IMR-90 (cell line): ENCODE measurements around the gene EXOC3L4. TPM values are rescaled to one million over a fixed set of nuclear protein-coding genes. Genes with fewer than 3 reads are reported as not detected.
"Not testable (repeated sequence)": the region's sequence is repeated elsewhere in the genome, so short reads cannot be mapped to it uniquely, and the experiment has no call there.

Experiments used
- ATAC-seq: fragments of 200-7000 bp; cut with Tn5 transposase; 2 replicates; pipeline ENCODE4 v1.9.1; 2020; ENCODE audit warnings: low read depth, mild to moderate bottlenecking, moderate library complexity
- BruUV-seq: library from RNA; stranded (reverse); fragments of 400-500 nt; replicated peaks from 2 replicates; lab custom pipeline; 2021; lab: Mats Ljungman, UMichigan
- CTCF ChIA-PET: fragments of 300-600 bp; formaldehyde crosslinking; extraction: SDS; loops from one replicate; lab custom pipeline; 2021; ENCODE audit warnings: antibody characterized with exemption; lab: Yijun Ruan, JAX
- POLR2A ChIA-PET: fragments of 300-600 bp; sonication (Branson Sonifier 250); formaldehyde crosslinking; loops from one replicate; lab custom pipeline; 2022; ENCODE audit warnings: antibody characterized with exemption; ENCODE audit not compliant: unreplicated experiment; lab: Charles Lee
- DNase-seq: peaks from one replicate; pipeline ENCODE4 v3.0.0; 2013
- H2AFZ ChIP-seq: replicated peaks from 2 replicates; pipeline ENCODE3; 2013; ENCODE audit warnings: low read length, mild to moderate bottlenecking; ENCODE audit not compliant: poor library complexity
- H2AK5ac ChIP-seq: 2 replicates; pipeline ENCODE4 v1.6.1; 2013; ENCODE audit warnings: low read depth, low read length, inconsistent platforms
- H2AK9ac ChIP-seq: replicated peaks from 2 replicates; pipeline ENCODE3; 2013; ENCODE audit warnings: mild to moderate bottlenecking, low read depth, low read length, moderate library complexity; ENCODE audit not compliant: poor library complexity
- H2BK120ac ChIP-seq: 2 replicates; pipeline ENCODE4 v1.6.1; 2013; ENCODE audit warnings: low read depth, low read length, inconsistent platforms
- H2BK15ac ChIP-seq: 3 replicates; pipeline ENCODE4 v1.6.1; 2013; ENCODE audit warnings: low read depth, low read length, inconsistent platforms
- H2BK20ac ChIP-seq: 2 replicates; pipeline ENCODE4 v1.6.1; 2013; ENCODE audit warnings: low read depth, mild to moderate bottlenecking, inconsistent platforms, low read length, moderate library complexity
- H2BK5ac ChIP-seq: 2 replicates; pipeline ENCODE4 v1.6.1; 2013; ENCODE audit warnings: mild to moderate bottlenecking, low read depth, low read length, inconsistent platforms; ENCODE audit not compliant: poor library complexity, severe bottlenecking
- H3K14ac ChIP-seq: replicated peaks from 2 replicates; pipeline ENCODE4 v1.6.1; 2013; ENCODE audit warnings: low read depth, low read length, inconsistent platforms
- H3K18ac ChIP-seq: 2 replicates; pipeline ENCODE4 v1.6.1; 2013; ENCODE audit warnings: low read depth, low read length, control low read depth
- H3K23ac ChIP-seq: 2 replicates; pipeline ENCODE4 v1.6.1; 2013; ENCODE audit warnings: low read depth, low read length, inconsistent platforms
- H3K27ac ChIP-seq: 2 replicates; pipeline ENCODE4 v1.5.1; 2013; ENCODE audit warnings: mild to moderate bottlenecking, control low read depth, low read length; ENCODE audit not compliant: insufficient read depth
- H3K27me3 ChIP-seq: 2 replicates; pipeline ENCODE4 v1.6.1; 2013; ENCODE audit warnings: low read length; ENCODE audit not compliant: control insufficient read depth, insufficient read depth
- H3K36me3 ChIP-seq: 2 replicates; pipeline ENCODE4 v1.6.1; 2013; ENCODE audit warnings: low read length, mixed read lengths; ENCODE audit not compliant: control insufficient read depth, insufficient read depth
- H3K4ac ChIP-seq: 2 replicates; pipeline ENCODE4 v1.6.1; 2013; ENCODE audit warnings: low read depth, low read length, inconsistent platforms
- H3K4me1 ChIP-seq: 2 replicates; pipeline ENCODE4 v1.6.1; 2013; ENCODE audit warnings: low read length, mixed read lengths; ENCODE audit not compliant: control insufficient read depth, insufficient read depth
- H3K4me2 ChIP-seq: 2 replicates; pipeline ENCODE4 v1.6.1; 2013; ENCODE audit warnings: low read depth, mild to moderate bottlenecking, control low read depth, low read length, moderate library complexity
- H3K4me3 ChIP-seq: 2 replicates; pipeline ENCODE4 v1.5.1; 2013; ENCODE audit warnings: low read depth, mild to moderate bottlenecking, control low read depth, low read length, moderate library complexity; ENCODE audit not compliant: insufficient read depth
- H3K56ac ChIP-seq: 2 replicates; pipeline ENCODE4 v1.6.1; 2013; ENCODE audit warnings: low read length, inconsistent platforms; ENCODE audit not compliant: insufficient read depth; ENCODE audit errors: extremely low read depth
- H3K79me1 ChIP-seq, 2 experiments: 2 replicates each; pipeline ENCODE4 v1.6.1; 2013; ENCODE audit warnings: low read length in 2 of 2, inconsistent platforms in 1 of 2, low read depth in 1 of 2
- H3K9ac ChIP-seq: 2 replicates; pipeline ENCODE4 v1.6.1; 2013; ENCODE audit warnings: low read depth, low read length, control low read depth
- H3K9me1 ChIP-seq: 2 replicates; pipeline ENCODE4 v1.6.1; 2013; ENCODE audit warnings: low read length, inconsistent platforms; ENCODE audit not compliant: insufficient read depth
- H3K9me3 ChIP-seq: 2 replicates; pipeline ENCODE4 v1.6.1; 2013; ENCODE audit warnings: low read length; ENCODE audit not compliant: control insufficient read depth, insufficient read depth
- H4K20me1 ChIP-seq: 2 replicates; pipeline ENCODE4 v1.6.1; 2013; ENCODE audit warnings: low read length, inconsistent platforms; ENCODE audit not compliant: insufficient read depth
- H4K5ac ChIP-seq: 2 replicates; pipeline ENCODE4 v1.6.1; 2013; ENCODE audit warnings: mild to moderate bottlenecking, low read depth, low read length, control low read depth
- H4K8ac ChIP-seq, 2 experiments: 2 replicates each; pipeline ENCODE4 v1.6.1; 2013; ENCODE audit warnings: low read depth in 2 of 2, low read length in 2 of 2, control low read depth in 1 of 2, inconsistent platforms in 1 of 2
- H4K91ac ChIP-seq: 2 replicates; pipeline ENCODE4 v1.6.1; 2013; ENCODE audit warnings: low read depth, low read length, inconsistent platforms; ENCODE audit not compliant: insufficient read depth
- RFX5 ChIP-seq: IDR thresholded peaks from 2 replicates; pipeline ENCODE4 v1.8.0; 2012; ENCODE audit warnings: low read depth, mild to moderate bottlenecking, low read length, moderate library complexity
- WGBS, 2 experiments: methylation state at CpG; one replicate each; pipeline versions ENCODE4 v1.1.5 to v1.1.7; 2013; ENCODE audit warnings: missing lambda C conversion rate in 2 of 2; ENCODE audit not compliant: insufficient read length in 1 of 2; ENCODE audit errors: extremely low coverage in 2 of 2; 5-methylcytosine and 5-hydroxymethylcytosine counted together
- dilution Hi-C: fragments of 300-500 bp; cut with HindIII; formaldehyde crosslinking; loops from one replicate; pipeline ENCODE4 v1.14.3; 2018; ENCODE audit warnings: low sequenced_read_pairs; ENCODE audit not compliant: unreplicated experiment
- in situ Hi-C: fragments of 300-500 bp; cut with MboI; formaldehyde crosslinking; loops from 3 replicates; pipeline ENCODE4 v1.14.3; 2019; ENCODE audit warnings: low sequenced_read_pairs, inconsistent platforms, mixed read lengths
- intact Hi-C: fragments of 100-400 bp; cut with micrococcal nuclease; formaldehyde crosslinking; loops from 2 replicates; pipeline ENCODE4 v1.10.0; 2022
- polyA plus RNA-seq, 3 experiments: library from polyadenylated mRNA; depleted of rRNA; stranded (reverse); fragments of >200 nt; gene quantifications; 2 replicates each; pipeline ENCODE4 v1.2.3, GENCODE V29; 2012; ENCODE audit warnings: low replicate concordance in 1 of 3
- total RNA-seq: library from RNA; depleted of rRNA; stranded (reverse); fragments of >200 nt; gene quantifications from 2 replicates; pipeline ENCODE4 v1.2.3, GENCODE V29; 2012

EXOC3L4 gene
- total and polyA plus RNA-seq, 2 of the 4 experiments (the other 2 are of a cell fraction), result not detected

DNA sequence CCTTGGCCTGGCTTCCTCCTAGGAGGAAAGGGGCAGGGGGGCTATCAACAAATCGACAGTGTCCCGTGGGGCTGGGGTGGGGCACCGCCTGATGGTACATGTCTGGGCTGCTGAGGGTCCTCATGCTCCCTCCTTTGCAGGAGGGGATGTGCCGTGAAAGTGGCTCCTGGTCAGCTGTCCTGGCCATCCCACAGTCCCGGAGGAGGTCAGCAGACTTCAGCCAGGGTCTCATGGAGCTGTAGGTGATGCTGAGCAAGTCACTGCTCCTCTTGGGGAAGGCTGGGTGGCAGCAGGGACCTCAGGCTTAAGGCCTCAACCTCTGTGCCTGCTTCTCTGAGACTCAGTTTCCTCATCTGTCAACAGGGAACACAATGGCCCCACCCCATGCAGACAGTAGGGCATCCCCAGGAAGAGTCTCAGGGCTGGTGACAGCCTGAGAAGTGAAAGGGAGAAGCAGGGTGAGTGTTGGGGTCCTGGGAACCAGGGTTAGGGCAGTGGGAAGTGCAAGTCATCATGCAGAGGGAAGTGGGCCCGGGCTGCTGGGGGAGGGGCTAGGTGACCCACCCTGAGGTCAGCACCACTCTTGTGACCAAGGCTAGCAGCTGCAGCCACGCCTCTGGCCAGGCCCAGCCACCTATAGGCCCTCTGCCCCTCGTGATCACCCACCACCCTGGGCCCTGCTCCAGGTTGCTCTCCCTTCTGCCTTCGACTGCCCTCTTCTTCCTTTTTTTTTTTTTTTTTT is 24.3 kb downstream of the EXOC3L4 start (continued):
- TF ChIP-seq RFX5, result no peak

GRCh38 chr14:103119527-103119926 is 25.0 kb downstream of the EXOC3L4 start:
- H3K4ac ChIP-seq, H3K9me1 ChIP-seq, ATAC-seq, H2BK15ac ChIP-seq, H4K20me1 ChIP-seq, H3K18ac ChIP-seq, H3K36me3 ChIP-seq, H4K8ac ChIP-seq, BruUV-seq, H3K9me3 ChIP-seq, H2BK20ac ChIP-seq, H2BK5ac ChIP-seq, H3K4me2 ChIP-seq, CTCF ChIA-PET, H4K91ac ChIP-seq, dilution Hi-C loops, in situ Hi-C loops, H3K79me1 ChIP-seq, H2AK9ac ChIP-seq, H3K27ac ChIP-seq, H4K5ac ChIP-seq, H3K4me3 ChIP-seq, H2BK120ac ChIP-seq, H3K27me3 ChIP-seq, H3K56ac ChIP-seq, H3K14ac ChIP-seq, DNase-seq, H2AFZ ChIP-seq, H3K23ac ChIP-seq, H2AK5ac ChIP-seq, H3K9ac ChIP-seq, intact Hi-C loops: not testable (repeated sequence)
- no CpG with 5 or more reads among the region's 8 CpGs for WGBS, 2 experiments
- POLR2A ChIA-PET, result interaction anchor here (0.6 kb wide), 1 partner anchor 99 kb away, joined by 3 read pairs; no protein-coding TSS in a partner anchor
- H3K4me1 ChIP-seq, result peaks cover 24% of the 10 kb centered on the region
